SU-DHL-6 (cell line): ENCODE data around the gene ZDHHC4.

Source experiments
- H2AFZ ChIP-seq: fragments of 200-600 bp; sonication (generic); 2 replicates; pipeline ENCODE4 v1.6.1; 2014; ENCODE audit warnings: low read depth, mild to moderate bottlenecking, moderate library complexity, mixed read lengths, antibody characterized with exemption, low read length; ENCODE audit not compliant: severe bottlenecking
- H3F3A ChIP-seq: fragments of 200-600 bp; shearing (Covaris generic); 2 replicates; pipeline ENCODE4 v1.6.0; 2016; ENCODE audit warnings: antibody characterized with exemption, mild to moderate bottlenecking; ENCODE audit not compliant: insufficient read depth
- H3K27ac ChIP-seq: fragments of 200-600 bp; sonication (generic); 2 replicates; pipeline ENCODE4 v1.5.1; 2016; ENCODE audit warnings: low read depth, mild to moderate bottlenecking, low read length, moderate library complexity, mixed read lengths
- H3K27me3 ChIP-seq: fragments of 200-600 bp; sonication (generic), shearing (Covaris generic); 2 replicates; pipeline ENCODE4 v1.6.0; 2014; ENCODE audit warnings: mild to moderate bottlenecking, low read length
- H3K36me3 ChIP-seq: fragments of 200-600 bp; sonication (generic); 2 replicates; pipeline ENCODE4 v1.6.1; 2014; ENCODE audit warnings: mild to moderate bottlenecking, low read length, mixed read lengths
- H3K4me2 ChIP-seq: fragments of 300-600, 200-600 bp; shearing (Covaris generic), sonication (generic); 2 replicates; pipeline ENCODE4 v1.6.0; 2014; ENCODE audit warnings: low read length, low read depth, mild to moderate bottlenecking; ENCODE audit not compliant: poor library complexity, severe bottlenecking
- H3K4me3 ChIP-seq: fragments of 200-600 bp; sonication (generic); 2 replicates; pipeline ENCODE4 v1.5.1; 2014; ENCODE audit warnings: antibody characterized with exemption, low read length, mild to moderate bottlenecking, mixed read lengths; ENCODE audit not compliant: insufficient read depth, poor library complexity, severe bottlenecking
- H3K79me2 ChIP-seq: fragments of 200-600 bp; sonication (generic); 2 replicates; pipeline ENCODE4 v1.6.1; 2014; ENCODE audit warnings: mild to moderate bottlenecking, low read length, moderate library complexity; ENCODE audit not compliant: insufficient read depth
- H3K9ac ChIP-seq: fragments of 200-600 bp; sonication (generic); 2 replicates; pipeline ENCODE4 v1.7.0; 2014; ENCODE audit warnings: mild to moderate bottlenecking, low read length
- H3K9me2 ChIP-seq: fragments of 200-600 bp; sonication (generic); replicated peaks from 2 replicates; pipeline ENCODE4 v1.6.1; 2014; ENCODE audit warnings: low read length; ENCODE audit not compliant: insufficient read depth
- H3K9me3 ChIP-seq: fragments of 200-600 bp; sonication (generic); 2 replicates; pipeline ENCODE4 v1.6.1; 2014; ENCODE audit warnings: low read length, mixed read lengths; ENCODE audit not compliant: insufficient read depth
- H4K20me1 ChIP-seq: fragments of 200-600 bp; sonication (generic); 2 replicates; pipeline ENCODE4 v1.6.1; 2014; ENCODE audit warnings: low read depth, mild to moderate bottlenecking, antibody characterized with exemption, low read length, moderate library complexity, mixed read lengths
- EZH2phosphoT487 ChIP-seq: fragments of 200-600 bp; sonication (generic), shearing (Covaris generic); conservative IDR thresholded peaks from 2 replicates; pipeline ENCODE4 v1.6.1; 2018; ENCODE audit warnings: mild to moderate bottlenecking, antibody characterized with exemption, low read length, moderate library complexity, mixed read lengths
- TF ChIP-seq, protein P1 (sequence below): fragments of 200-600 bp; sonication (generic); IDR thresholded peaks from one replicate; pipeline ENCODE4 v1.5.1; 2017; ENCODE audit warnings: antibody characterized with exemption, mild to moderate bottlenecking, low read length, moderate library complexity; ENCODE audit not compliant: insufficient read depth, poor library complexity, severe bottlenecking

The ZDHHC4 gene

DNA sequence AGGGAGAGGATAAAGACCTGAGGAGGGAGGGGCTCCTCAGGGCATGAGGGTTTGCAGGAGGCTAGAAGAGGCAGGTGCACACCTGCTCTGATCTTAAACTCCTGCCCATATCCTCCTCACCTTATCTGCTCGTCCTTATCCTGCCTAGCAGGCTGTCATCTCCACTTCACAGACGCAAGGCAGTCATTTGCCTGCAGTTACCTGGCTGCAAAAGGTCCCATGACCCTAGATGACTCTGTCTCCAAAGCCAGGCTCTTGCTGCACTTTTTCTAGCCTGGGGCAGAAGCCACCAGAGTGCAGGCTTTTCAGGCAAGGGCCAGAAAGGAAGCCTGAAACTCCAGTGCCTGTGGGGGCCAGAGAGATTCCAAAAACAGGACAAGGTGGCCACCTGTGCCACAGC lies 36.5 kb downstream of the ZDHHC4 start:
- Histone ChIP-seq H2AFZ (no peak overlapping the region), H3K9me2 (no peaks in the 10 kb centered on the region), H3K9ac (no peak overlapping the region), H3K4me2 (no peak overlapping the region), H3K27me3 (no peaks in the 10 kb centered on the region), H3K4me3 (no peak overlapping the region), H3F3A (no peaks in the 10 kb centered on the region), H3K36me3 (no peaks in the 10 kb centered on the region), H3K9me3 (no peaks in the 10 kb centered on the region), H3K27ac (no peak overlapping the region), H4K20me1 (no peaks in the 10 kb centered on the region), H3K79me2 (no peaks in the 10 kb centered on the region)
- TF ChIP-seq, protein P1, sequence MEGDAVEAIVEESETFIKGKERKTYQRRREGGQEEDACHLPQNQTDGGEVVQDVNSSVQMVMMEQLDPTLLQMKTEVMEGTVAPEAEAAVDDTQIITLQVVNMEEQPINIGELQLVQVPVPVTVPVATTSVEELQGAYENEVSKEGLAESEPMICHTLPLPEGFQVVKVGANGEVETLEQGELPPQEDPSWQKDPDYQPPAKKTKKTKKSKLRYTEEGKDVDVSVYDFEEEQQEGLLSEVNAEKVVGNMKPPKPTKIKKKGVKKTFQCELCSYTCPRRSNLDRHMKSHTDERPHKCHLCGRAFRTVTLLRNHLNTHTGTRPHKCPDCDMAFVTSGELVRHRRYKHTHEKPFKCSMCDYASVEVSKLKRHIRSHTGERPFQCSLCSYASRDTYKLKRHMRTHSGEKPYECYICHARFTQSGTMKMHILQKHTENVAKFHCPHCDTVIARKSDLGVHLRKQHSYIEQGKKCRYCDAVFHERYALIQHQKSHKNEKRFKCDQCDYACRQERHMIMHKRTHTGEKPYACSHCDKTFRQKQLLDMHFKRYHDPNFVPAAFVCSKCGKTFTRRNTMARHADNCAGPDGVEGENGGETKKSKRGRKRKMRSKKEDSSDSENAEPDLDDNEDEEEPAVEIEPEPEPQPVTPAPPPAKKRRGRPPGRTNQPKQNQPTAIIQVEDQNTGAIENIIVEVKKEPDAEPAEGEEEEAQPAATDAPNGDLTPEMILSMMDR, result no peak
- TF ChIP-seq EZH2phosphoT487, result no peak

DNA sequence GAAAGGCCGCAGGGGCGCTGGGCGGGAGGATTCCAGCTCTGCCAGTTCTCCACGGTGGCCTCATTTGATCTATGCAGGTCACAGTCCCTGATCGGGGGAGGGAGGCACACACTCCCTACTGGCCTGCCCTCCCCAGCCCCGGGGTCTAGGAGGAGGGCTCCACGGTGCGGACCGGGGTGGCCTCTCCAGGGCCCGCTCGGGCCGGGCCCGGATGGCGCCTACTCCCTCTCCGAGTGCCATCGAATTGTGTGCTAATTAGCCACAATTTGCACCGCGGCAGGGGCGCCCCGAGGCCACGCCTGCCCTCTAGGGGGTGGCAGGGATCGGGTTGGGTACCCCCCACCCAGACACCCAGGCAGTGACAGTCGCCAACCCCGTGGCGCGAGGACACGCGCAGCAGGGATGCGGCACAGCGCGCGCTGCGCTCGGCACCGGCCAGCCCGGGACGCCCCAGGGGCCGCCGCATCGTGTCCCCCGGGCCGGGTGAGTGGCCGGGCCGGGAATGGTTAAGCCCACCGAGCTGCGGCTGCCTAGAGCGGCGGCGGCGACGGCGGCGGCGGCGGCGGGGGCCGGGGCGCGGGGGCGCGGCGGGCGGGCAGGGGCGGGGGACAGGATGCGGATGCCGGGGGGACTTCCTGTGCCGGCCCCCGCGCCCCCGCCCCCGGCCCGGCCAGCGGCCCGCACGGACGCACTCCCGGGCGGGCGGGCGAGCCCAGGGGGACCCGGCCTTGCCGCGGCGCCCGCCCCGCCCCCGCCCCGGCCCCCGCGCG lies 37.9 kb downstream of the ZDHHC4 start, which contains the start of gene ZNF853:
ZNF853 (plus strand) TSS at position 658 of the 770 bp plus-strand sequence. CDS start 565 bp downstream, outside the sequence.
- no peak within 1 kb of the TSS for H3K4me2 ChIP-seq
- no peak within 1 kb of the TSS for H3K4me3 ChIP-seq
- H3K79me2 ChIP-seq, result no peaks in the 10 kb centered on the region
- no peaks in the 10 kb centered on the region for H3K27me3 ChIP-seq
- H3K9me2 ChIP-seq, result no peaks in the 10 kb centered on the region
- no peak within 1 kb of the TSS for H3K27ac ChIP-seq
- H3F3A ChIP-seq, result no peaks in the 10 kb centered on the region
- no peak within 1 kb of the TSS for H3K9ac ChIP-seq
- no peaks in the 10 kb centered on the region for H3K36me3 ChIP-seq
- no peak within 1 kb of the TSS for H2AFZ ChIP-seq
- no peaks in the 10 kb centered on the region for H4K20me1 ChIP-seq
- TF ChIP-seq, protein P1, result no peak
- no peaks in the 10 kb centered on the region for H3K9me3 ChIP-seq

DNA sequence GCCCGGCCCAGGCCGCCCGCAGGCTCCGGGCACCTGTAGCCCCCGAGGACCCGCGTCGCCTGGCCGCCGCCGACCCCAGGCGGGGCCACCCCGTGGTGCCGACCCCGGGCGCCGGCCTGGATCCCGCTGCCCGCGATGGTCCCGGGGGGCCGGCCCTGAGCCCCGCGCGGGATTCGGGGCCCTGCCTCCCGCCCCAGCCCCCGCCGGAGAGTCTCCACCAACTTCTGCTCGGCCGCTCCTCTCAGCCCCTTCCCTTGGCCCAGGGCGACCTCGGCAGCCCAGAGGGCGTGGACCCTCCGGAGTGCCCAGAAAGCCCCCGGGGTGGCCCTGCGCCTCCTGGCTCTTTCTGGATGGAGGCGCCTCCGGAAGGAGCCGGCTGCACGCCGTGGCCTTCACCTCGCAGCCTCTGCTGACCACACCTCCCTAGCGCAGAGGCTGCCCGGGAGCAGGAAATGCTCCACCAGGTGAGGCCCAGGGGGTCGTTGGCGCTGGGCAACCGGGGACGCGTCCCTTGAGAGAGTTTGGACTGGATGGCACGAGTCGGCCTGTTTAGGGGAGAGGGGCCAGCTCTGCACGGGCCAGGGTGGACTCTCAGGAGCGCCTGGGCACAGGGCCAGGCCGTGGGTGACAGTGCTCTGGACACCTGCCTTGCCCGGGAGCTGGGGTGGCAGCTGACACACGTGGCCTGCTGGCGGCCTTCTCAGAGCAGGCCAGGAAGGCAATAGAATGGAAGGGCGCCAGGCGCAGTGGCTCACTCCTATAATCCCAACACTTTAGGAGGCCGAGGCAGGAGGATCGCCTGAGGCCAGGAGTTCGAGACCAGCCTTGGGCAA lies 38.7 kb downstream of the ZDHHC4 start:
- TF ChIP-seq, protein P1, result no peak
- no peak for TF ChIP-seq EZH2phosphoT487
- H3K9me3 ChIP-seq, result no peaks in the 10 kb centered on the region
- no peak overlapping the region for H3K27ac ChIP-seq
- no peak overlapping the region for H3K4me3 ChIP-seq
- no peaks in the 10 kb centered on the region for H4K20me1 ChIP-seq
- H3F3A ChIP-seq, result no peaks in the 10 kb centered on the region
- H2AFZ ChIP-seq, result no peak overlapping the region
- no peaks in the 10 kb centered on the region for H3K79me2 ChIP-seq
- H3K4me2 ChIP-seq, result no peak overlapping the region
- no peaks in the 10 kb centered on the region for H3K36me3 ChIP-seq
- no peaks in the 10 kb centered on the region for H3K27me3 ChIP-seq
- H3K9me2 ChIP-seq, result no peaks in the 10 kb centered on the region
- no peak overlapping the region for H3K9ac ChIP-seq
